GM20000 (cell line): ENCODE data around the gene GP1BB.
A peak's percentile ranks its signal among the peaks of the same experiment; 100 is the strongest.

Experiments
- DNase-seq: peaks from one replicate; pipeline ENCODE4 v3.0.0; 2012; ENCODE audit warnings: low spot score
- CTCF ChIP-seq: IDR thresholded peaks from 2 replicates; pipeline ENCODE4 v1.5.1; 2012; ENCODE audit warnings: mild to moderate bottlenecking, control low read depth; ENCODE audit errors: extremely low read depth, missing control alignments

GP1BB gene

GRCh38 chr22:19753090-19753842 lies 29.9 kb downstream of the GP1BB start:
- no peak for DNase-seq
- no peak for TF ChIP-seq CTCF

GRCh38 chr22:19753996-19754700 lies 30.8 kb downstream of the GP1BB start:
- DNase-seq: peak; percentile 45
- TF ChIP-seq CTCF: no peak

GRCh38 chr22:19754701-19755144 lies 31.4 kb downstream of the GP1BB start:
- no peak for TF ChIP-seq CTCF
- DNase-seq: no peak

GRCh38 chr22:19755145-19755710 lies 31.9 kb downstream of the GP1BB start:
- TF ChIP-seq CTCF: no peak
- no peak for DNase-seq

GRCh38 chr22:19755722-19756287 lies 32.5 kb downstream of the GP1BB start:
- peak; percentile 59 for DNase-seq
- no peak for TF ChIP-seq CTCF

GRCh38 chr22:19756288-19757128 lies 33.2 kb downstream of the GP1BB start:
- DNase-seq: peak; percentile 90
- TF ChIP-seq CTCF: peak; percentile 62
